Activated CD4-positive, alpha-beta T cell treated with anti-CD3 and anti-CD28 coated beads for 1 hour (primary cell): ENCODE measurements around the gene FAHD1.
"Not testable (repeated sequence)": the region's sequence is repeated elsewhere in the genome, so short reads cannot be mapped to it uniquely, and the experiment has no call there.

Experiments used
- DNase-seq: peaks from one replicate; pipeline ENCODE4 v3.0.0-alpha.2; 2020

FAHD1 gene

GRCh38 chr16:1790261-1790610 is 36.8 kb upstream of the FAHD1 start:
- no peak for DNase-seq

- peak; percentile 6 for DNase-seq
Measured at GRCh38 chr16:1790611-1791255, 36.3 kb upstream of the FAHD1 start.

GRCh38 chr16:1791256-1791942 is 35.6 kb upstream of the FAHD1 start:
- DNase-seq: peak; percentile 6

- DNase-seq: no peak
Measured at GRCh38 chr16:1791943-1792812, 34.8 kb upstream of the FAHD1 start.

- no peak for DNase-seq
Measured at GRCh38 chr16:1792836-1793577, 34.0 kb upstream of the FAHD1 start.

- no peak for DNase-seq
Measured at GRCh38 chr16:1793578-1794220, 33.3 kb upstream of the FAHD1 start, which contains the start of gene IGFALS. IGFALS (minus strand) TSS chr16:1793705; CDS start chr16:1793652, 53 bp downstream.

- no peak for DNase-seq
Measured at GRCh38 chr16:1794221-1794871, 32.7 kb upstream of the FAHD1 start.

GRCh38 chr16:1794908-1795666 is 31.9 kb upstream of the FAHD1 start:
- no peak for DNase-seq

- DNase-seq: not testable (repeated sequence)
Measured at GRCh38 chr16:1799263-1799662, 27.7 kb upstream of the FAHD1 start.

GRCh38 chr16:1800701-1801100 is 26.3 kb upstream of the FAHD1 start:
- no peak for DNase-seq

GRCh38 chr16:1807626-1808025 is 19.4 kb upstream of the FAHD1 start:
- DNase-seq: no peak

GRCh38 chr16:1808691-1809090 is 18.3 kb upstream of the FAHD1 start:
- no peak for DNase-seq

GRCh38 chr16:1809281-1809801 is 17.7 kb upstream of the FAHD1 start:
- no peak for DNase-seq

- no peak for DNase-seq
Measured at GRCh38 chr16:1810106-1810505, 16.9 kb upstream of the FAHD1 start.

- no peak for DNase-seq
Measured at GRCh38 chr16:1810536-1810935, 16.5 kb upstream of the FAHD1 start.

- peak; percentile 42 for DNase-seq
Measured at GRCh38 chr16:1812732-1813163, 14.3 kb upstream of the FAHD1 start.

- DNase-seq: no peak
Measured at GRCh38 chr16:1815461-1815860, 11.5 kb upstream of the FAHD1 start.

- no peak for DNase-seq
Measured at GRCh38 chr16:1816396-1817275, 10.4 kb upstream of the FAHD1 start.

- no peak for DNase-seq
Measured at GRCh38 chr16:1817276-1817589, 9.8 kb upstream of the FAHD1 start.

- DNase-seq: no peak
Measured at GRCh38 chr16:1817716-1818115, 9.3 kb upstream of the FAHD1 start.
